A673 (cell line): Measurements from ENCODE around the gene RNF41. TPM values are rescaled to one million over a fixed set of nuclear protein-coding genes. Genes with fewer than 3 reads are reported as not detected.
"Not testable (repeated sequence)": the region's sequence is repeated elsewhere in the genome, so short reads cannot be mapped to it uniquely, and the experiment has no call there.

ENCODE experiments used
- BruUV-seq: library from RNA; stranded (reverse); fragments of 400-500 nt; replicated peaks from 2 replicates; lab custom pipeline; 2021; lab: Mats Ljungman, UMichigan
- CTCF ChIA-PET: fragments of 300-600 bp; sonication (Branson Sonifier 250); formaldehyde crosslinking; loops from one replicate; lab custom pipeline; 2022; ENCODE audit warnings: antibody characterized with exemption; lab: Charles Lee
- POLR2A ChIA-PET: fragments of 300-600 bp; sonication (Branson Sonifier 250); formaldehyde crosslinking; loops from one replicate; lab custom pipeline; 2022; ENCODE audit warnings: antibody characterized with exemption; ENCODE audit not compliant: low non-redundant PET; lab: Charles Lee
- DNase-seq: peaks from one replicate; pipeline ENCODE4 v3.0.0-alpha.2; 2015; ENCODE audit warnings: low spot score
- H3K27ac ChIP-seq: fragments of 200-600 bp; sonication (generic); 2 replicates; pipeline ENCODE4 v1.5.1; 2016; ENCODE audit warnings: mixed run types, low read depth, mild to moderate bottlenecking, mixed read lengths, antibody characterized with exemption, low read length; ENCODE audit not compliant: poor library complexity, severe bottlenecking
- H3K27me3 ChIP-seq: fragments of 200-600 bp; sonication (generic); replicated peaks from 2 replicates; pipeline ENCODE4 v1.6.1; 2017; ENCODE audit warnings: mixed run types, low read depth, mild to moderate bottlenecking, mixed read lengths, antibody characterized with exemption, low read length; ENCODE audit not compliant: insufficient read depth, poor library complexity
- H3K36me3 ChIP-seq: fragments of 200-600 bp; sonication (generic); 2 replicates; pipeline ENCODE4 v1.6.1; 2016; ENCODE audit warnings: mixed run types, mild to moderate bottlenecking, mixed read lengths, antibody characterized with exemption, low read length; ENCODE audit not compliant: insufficient read depth, poor library complexity, severe bottlenecking
- H3K4me1 ChIP-seq: fragments of 200-600 bp; sonication (generic); 2 replicates; pipeline ENCODE4 v1.6.1; 2017; ENCODE audit warnings: mixed run types, mild to moderate bottlenecking, mixed read lengths, antibody characterized with exemption, low read length; ENCODE audit not compliant: insufficient read depth, poor library complexity, severe bottlenecking
- H3K4me3 ChIP-seq: fragments of 200-600 bp; sonication (generic); 2 replicates; pipeline ENCODE4 v1.5.1; 2016; ENCODE audit warnings: low read depth, mixed run types, mild to moderate bottlenecking, mixed read lengths, low read length; ENCODE audit not compliant: poor library complexity, severe bottlenecking
- H3K9me3 ChIP-seq: fragments of 200-600 bp; sonication (generic); 2 replicates; pipeline ENCODE4 v1.6.1; 2016; ENCODE audit warnings: mixed run types, low read depth, mild to moderate bottlenecking, mixed read lengths, antibody characterized with exemption, low read length; ENCODE audit not compliant: poor library complexity, severe bottlenecking
- EZH2 ChIP-seq: fragments of 200-600 bp; sonication (generic); IDR thresholded peaks from 2 replicates; pipeline ENCODE4 v1.6.1; 2017; ENCODE audit warnings: borderline replicate concordance, low read depth, mild to moderate bottlenecking, mixed read lengths, antibody characterized with exemption, low read length; ENCODE audit not compliant: poor library complexity, severe bottlenecking
- intact Hi-C: fragments of 100-400 bp; cut with micrococcal nuclease; formaldehyde crosslinking; loops from one replicate; pipeline ENCODE4 v1.10.0; 2022; ENCODE audit not compliant: unreplicated experiment
- total RNA-seq: library from RNA; stranded (reverse); gene quantifications from 2 replicates; pipeline ENCODE4 v1.2.3, GENCODE V29; 2021
- TF ChIP-seq, protein P1 (sequence below): fragments of 300-800, 200-600 bp; sonication (generic); conservative IDR thresholded peaks from 2 replicates; pipeline ENCODE4 v1.5.1; 2017; ENCODE audit warnings: low read depth, mild to moderate bottlenecking, antibody characterized with exemption, low read length, moderate library complexity, mixed read lengths

RNF41 gene
- total RNA-seq, 1 experiment from 2014 or later: 48.1 TPM

- H3K36me3 ChIP-seq: no peaks in the 10 kb centered on the region
- H3K9me3 ChIP-seq: no peaks in the 10 kb centered on the region
- intact Hi-C loops: no loop called here
- H3K4me1 ChIP-seq: peaks cover 9% of the 10 kb centered on the region
- no peak overlapping the region for H3K4me3 ChIP-seq
- no peak for DNase-seq
- BruUV-seq: no TSS peak
- CTCF ChIA-PET: interaction anchor here (0.6 kb wide), 1 partner anchor 29 kb away, joined by 3 read pairs; no protein-coding TSS in a partner anchor
- POLR2A ChIA-PET: no interaction called here
- H3K27ac ChIP-seq: no peak overlapping the region
- TF ChIP-seq, protein P1, sequence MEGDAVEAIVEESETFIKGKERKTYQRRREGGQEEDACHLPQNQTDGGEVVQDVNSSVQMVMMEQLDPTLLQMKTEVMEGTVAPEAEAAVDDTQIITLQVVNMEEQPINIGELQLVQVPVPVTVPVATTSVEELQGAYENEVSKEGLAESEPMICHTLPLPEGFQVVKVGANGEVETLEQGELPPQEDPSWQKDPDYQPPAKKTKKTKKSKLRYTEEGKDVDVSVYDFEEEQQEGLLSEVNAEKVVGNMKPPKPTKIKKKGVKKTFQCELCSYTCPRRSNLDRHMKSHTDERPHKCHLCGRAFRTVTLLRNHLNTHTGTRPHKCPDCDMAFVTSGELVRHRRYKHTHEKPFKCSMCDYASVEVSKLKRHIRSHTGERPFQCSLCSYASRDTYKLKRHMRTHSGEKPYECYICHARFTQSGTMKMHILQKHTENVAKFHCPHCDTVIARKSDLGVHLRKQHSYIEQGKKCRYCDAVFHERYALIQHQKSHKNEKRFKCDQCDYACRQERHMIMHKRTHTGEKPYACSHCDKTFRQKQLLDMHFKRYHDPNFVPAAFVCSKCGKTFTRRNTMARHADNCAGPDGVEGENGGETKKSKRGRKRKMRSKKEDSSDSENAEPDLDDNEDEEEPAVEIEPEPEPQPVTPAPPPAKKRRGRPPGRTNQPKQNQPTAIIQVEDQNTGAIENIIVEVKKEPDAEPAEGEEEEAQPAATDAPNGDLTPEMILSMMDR: no peak
- no peak for TF ChIP-seq EZH2
- H3K27me3 ChIP-seq: no peaks in the 10 kb centered on the region
These were observed 23.6 kb downstream of the RNF41 start for GRCh38 chr12:56197921-56198635.

- POLR2A ChIA-PET: interaction anchor here (0.7 kb wide), 1 partner anchor 25 kb away, joined by 14 read pairs; no protein-coding TSS in a partner anchor
- CTCF ChIA-PET: not testable (repeated sequence)
These were observed 24.7 kb downstream of the RNF41 start for GRCh38 chr12:56196818-56197550.

GRCh38 chr12:56193025-56193578 lies 28.6 kb downstream of the RNF41 start:
- Histone ChIP-seq H3K9me3 (no peaks in the 10 kb centered on the region), H3K27me3 (no peaks in the 10 kb centered on the region), H3K4me1 (peaks cover 6% of the 10 kb centered on the region), H3K36me3 (no peaks in the 10 kb centered on the region), H3K27ac (no peak overlapping the region), H3K4me3 (no peak overlapping the region)
- CTCF ChIA-PET: no interaction called here
- no TSS peak for BruUV-seq
- POLR2A ChIA-PET: no interaction called here
- peak; percentile 92 for DNase-seq
- intact Hi-C loops: loop anchor here (1.0 kb wide), 3 partner anchors 31 to 271 kb away; partner anchors contain the start of genes ANKRD52 and NABP2
- TF ChIP-seq, protein P1: peak; percentile 90
- TF ChIP-seq EZH2: no peak

More at GRCh38 chr12:56196818-56197550, 24.7 kb downstream of the RNF41 start:
- intact Hi-C loops, H3K4me3 ChIP-seq, H3K36me3 ChIP-seq, H3K9me3 ChIP-seq, H3K4me1 ChIP-seq, H3K27me3 ChIP-seq, BruUV-seq: not testable (repeated sequence)
- peak overlapping the region; percentile 26 for H3K27ac ChIP-seq
- peak; percentile 90 for DNase-seq
